Right lobe of liver (tissue), 6 donors: Measurements from ENCODE around the gene C19orf47. TPM values are rescaled to one million over a fixed set of nuclear protein-coding genes. Genes with fewer than 3 reads are reported as not detected.

ENCODE experiments used
- ATAC-seq, 4 donors: fragments of 200-7000 bp; cut with Tn5 transposase; one replicate each; pipeline ENCODE4 v1.9.1; 2020; ENCODE audit warnings: mild to moderate bottlenecking in 4 of 4, moderate library complexity in 4 of 4
- DNase-seq, 3 donors: peaks; one replicate each; pipeline ENCODE4 v3.0.0-alpha.2; 2020
- H3K27ac ChIP-seq, 3 donors: fragments of 200-600 bp; one replicate each; pipeline ENCODE4 v1.8.0; 2022
- H3K27me3 ChIP-seq, 2 donors: fragments of 200-600 bp; one replicate each; pipeline ENCODE4 v1.8.0; 2022
- H3K36me3 ChIP-seq, 4 donors: fragments of 200-600 bp; sonication (generic) in 1 of 4; one replicate each; pipeline versions ENCODE4 v1.5.1 to v1.8.0; 2017 to 2022; ENCODE audit warnings: control low read depth in 1 of 4
- H3K4me1 ChIP-seq, 4 donors: fragments of 200-600 bp; sonication (generic) in 1 of 4; one replicate each; pipeline versions ENCODE4 v1.5.1 to v1.8.0; 2017 to 2022; ENCODE audit warnings: control low read depth in 1 of 4
- H3K4me3 ChIP-seq, 3 donors: fragments of 200-600 bp; one replicate each; pipeline ENCODE4 v1.8.0; 2022
- H3K9me3 ChIP-seq, 4 donors: fragments of 200-600 bp; sonication (generic) in 1 of 4; one replicate each; pipeline versions ENCODE4 v1.5.1 to v1.8.0; 2017 to 2022; ENCODE audit warnings: control low read depth in 1 of 4
- POLR2A ChIP-seq: fragments of 450-650 bp; IDR thresholded peaks from one replicate; pipeline ENCODE4 v1.6.1; 2017; ENCODE audit warnings: antibody characterized with exemption, mild to moderate bottlenecking
- WGBS: methylation state at CpG from one replicate; pipeline ENCODE4 v1.1.6; 2018; ENCODE audit warnings: low coverage, low lambda C conversion rate; ENCODE audit not compliant: insufficient coverage; ENCODE audit errors: missing lambda C conversion rate; 5-methylcytosine and 5-hydroxymethylcytosine counted together
- intact Hi-C, 2 donors: fragments of 100-400 bp; cut with DNase I; formaldehyde crosslinking; loops; one replicate each; pipeline versions ENCODE4 v1.11.2 to v1.14.1; 2022
- microRNA counts: library from miRNA; unstranded; fragments of <30 nt; microRNA quantifications from one replicate; lab custom pipeline; 2016
- microRNA-seq, 2 donors: library from miRNA; unstranded; fragments of <30 nt; microRNA quantifications; one replicate each; pipeline ENCODE4, GENCODE V29; 2019 to 2020
- small RNA-seq, 2 experiments: library from RNA; depleted of rRNA; stranded (forward); fragments of <200 nt; gene quantifications; one replicate each; pipeline ENCODE3, GENCODE V24; 2016
- total RNA-seq, 6 experiments: library from RNA; depleted of rRNA in 2 of 6; stranded (reverse); fragments of >200 nt in 2 of 6; fragmentation: NEBNext Ultra II Directional in 3 of 6; extraction: Animal tissue kit (Norgen Biotek cat#: 25700) in 3 of 6; gene quantifications; one replicate each; pipeline versions ENCODE4 v1.1.0 to v1.2.4, GENCODE V29; 2016 to 2023
- TF ChIP-seq, protein P1 (sequence below), 4 donors: fragments of 200-600 bp in 3 of 4; fragments of 450-650 bp in 1 of 4; IDR thresholded peaks; one replicate each; pipeline versions ENCODE4 v1.5.1 to v1.8.0; 2016 to 2022; ENCODE audit warnings: antibody characterized with exemption in 4 of 4, mild to moderate bottlenecking in 2 of 4
- donor health status: DM: no; HTN: yes; CAD: no.
- donor health status: DM: no; HTN: no; CAD: no.
- donor health status: DM: no; HTN: no; CAD: no.
- donor health status: DM: no; HTN: yes; CAD: no.
- donor health status: DM: no; HTN: yes; CAD: no.

C19orf47 gene
- total RNA-seq, 6 experiments from 2014 or later: 4.8 to 8.1 (median 5.5) TPM

DNA sequence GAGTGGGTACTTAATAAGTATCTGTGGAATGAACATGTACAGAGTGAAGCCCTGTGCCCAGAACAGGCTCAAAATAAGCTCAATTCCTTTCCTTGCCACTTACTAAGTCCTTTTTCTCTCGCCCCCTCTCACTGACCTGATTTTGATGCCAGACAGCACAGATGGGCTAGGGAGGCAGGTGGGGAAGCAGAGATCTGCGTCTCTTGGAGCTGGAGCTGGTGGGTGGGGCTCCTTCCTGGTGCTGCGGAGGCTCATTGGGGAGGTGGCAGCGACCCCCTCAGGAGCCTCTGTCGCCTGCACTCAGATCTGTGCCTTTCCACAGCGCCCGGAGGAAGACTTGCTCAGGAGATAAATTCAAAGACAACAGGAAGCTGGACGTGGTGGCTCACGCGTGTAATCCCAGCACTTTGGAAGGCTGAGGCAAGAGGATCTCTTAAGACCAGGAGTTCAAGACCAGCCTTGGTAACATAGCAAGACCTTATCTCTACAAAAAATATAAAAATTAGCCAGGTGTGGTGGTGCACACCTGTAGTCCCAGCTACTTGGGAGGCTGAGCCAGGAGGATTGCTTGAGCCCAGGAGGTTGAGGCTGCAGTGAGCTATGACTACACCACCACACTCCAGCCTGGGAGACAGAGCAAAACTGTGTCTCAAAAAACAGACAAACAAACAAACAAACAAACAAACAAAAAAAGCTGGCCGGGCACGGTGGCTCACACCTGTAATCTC is 77.7 kb downstream of the C19orf47 start:
- peaks cover 0 to 18% (median 5%) of the 10 kb centered on the region in 4 donors for H3K4me1 ChIP-seq
- no peaks in the 10 kb centered on the region for H3K27me3 ChIP-seq
- no peak overlapping the region for H3K27ac ChIP-seq
- H3K36me3 ChIP-seq: peaks cover 0 to 2% (median 0%) of the 10 kb centered on the region in 4 donors
- no peaks in the 10 kb centered on the region for H3K9me3 ChIP-seq
- no peak for ATAC-seq
- whole genome bisulfite sequencing: 93% methylated on average over 5 of the region's 12 CpGs
- intact Hi-C loops: loop anchor here in 1 of 2 donors (10.0 kb wide), 1 partner anchor 46 kb away; the partner anchor contains the start of gene CCNP
- H3K4me3 ChIP-seq: no peak overlapping the region
- TF ChIP-seq POLR2A: no peak
- TF ChIP-seq, protein P1, sequence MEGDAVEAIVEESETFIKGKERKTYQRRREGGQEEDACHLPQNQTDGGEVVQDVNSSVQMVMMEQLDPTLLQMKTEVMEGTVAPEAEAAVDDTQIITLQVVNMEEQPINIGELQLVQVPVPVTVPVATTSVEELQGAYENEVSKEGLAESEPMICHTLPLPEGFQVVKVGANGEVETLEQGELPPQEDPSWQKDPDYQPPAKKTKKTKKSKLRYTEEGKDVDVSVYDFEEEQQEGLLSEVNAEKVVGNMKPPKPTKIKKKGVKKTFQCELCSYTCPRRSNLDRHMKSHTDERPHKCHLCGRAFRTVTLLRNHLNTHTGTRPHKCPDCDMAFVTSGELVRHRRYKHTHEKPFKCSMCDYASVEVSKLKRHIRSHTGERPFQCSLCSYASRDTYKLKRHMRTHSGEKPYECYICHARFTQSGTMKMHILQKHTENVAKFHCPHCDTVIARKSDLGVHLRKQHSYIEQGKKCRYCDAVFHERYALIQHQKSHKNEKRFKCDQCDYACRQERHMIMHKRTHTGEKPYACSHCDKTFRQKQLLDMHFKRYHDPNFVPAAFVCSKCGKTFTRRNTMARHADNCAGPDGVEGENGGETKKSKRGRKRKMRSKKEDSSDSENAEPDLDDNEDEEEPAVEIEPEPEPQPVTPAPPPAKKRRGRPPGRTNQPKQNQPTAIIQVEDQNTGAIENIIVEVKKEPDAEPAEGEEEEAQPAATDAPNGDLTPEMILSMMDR (IDR thresholded peaks at IDR 0.05): no peak
- no peak for DNase-seq

MicroRNAs within 50 kb of the gene (microRNA counts, 767-probe panel; counts per million panel counts)
- microRNA hsa-miR-641 (lab: Ali Mortazavi, UCI): 237 counts per million

Small RNAs within 50 kb of the gene (microRNA-seq; reads per million reads assigned to microRNA genes)
- gene MIR641 (53.5 to 66.2 reads per million in 2 donors), gene MIR6796 (0 to 0.58 reads per million in 2 donors)

Small RNAs within 50 kb of the gene (small RNA-seq; reads per million reads assigned to genes)
- gene MIR641 (1.5 to 1.8 reads per million in 2 experiments), gene MIR6796 (0 reads per million in 2 experiments), gene RF00019 (0 reads per million in 2 experiments), gene RNU6-945P (0 reads per million in 2 experiments)

Other genes starting within 250 kb of the C19orf47 start
- gene MAP3K10, start 157.0 kb downstream of the C19orf47 start, total RNA-seq: 1 to 10 TPM; 4.2 to 7.0 (median 6.5) TPM
- not detected for gene TTC9B, start 130.0 kb downstream of the C19orf47 start, total RNA-seq
- gene CCNP, start 121.7 kb downstream of the C19orf47 start, total RNA-seq: 1 to 10 TPM; 1.5 to 8.7 (median 3.9) TPM
- 100 to 1,000 TPM in 3 of 6 experiments, 10 to 100 TPM in 3; 83.2 to 132 (median 107) TPM for gene AKT2, start 63.1 kb downstream of the C19orf47 start, total RNA-seq
- gene PLD3, start 298 bp upstream of the C19orf47 start, total RNA-seq: 100 to 1,000 TPM in 4 of 6 experiments, 10 to 100 TPM in 2; 84.7 to 197 (median 113) TPM
- gene HIPK4, start 41.8 kb upstream of the C19orf47 start, total RNA-seq: under 1 TPM in 1 of 6 experiments, not detected in 5; 0.15 TPM
- under 1 TPM; 0.37 to 0.99 (median 0.60) TPM for gene PRX, start 65.0 kb upstream of the C19orf47 start, total RNA-seq
- 10 to 100 TPM in 1 of 6 experiments, 1 to 10 TPM in 5; 3.7 to 11.7 (median 6.2) TPM for gene SERTAD1, start 77.6 kb upstream of the C19orf47 start, total RNA-seq
- gene SERTAD3, start 95.9 kb upstream of the C19orf47 start, total RNA-seq: 10 to 100 TPM in 1 of 6 experiments, 1 to 10 TPM in 5; 5.2 to 10.1 (median 7.4) TPM
- 100 to 1,000 TPM; 127 to 326 (median 146) TPM for gene BLVRB, start 117.3 kb upstream of the C19orf47 start, total RNA-seq
- gene SPTBN4, start 118.6 kb upstream of the C19orf47 start, total RNA-seq: 1 to 10 TPM in 1 of 6 experiments, under 1 TPM in 5; 0.44 to 1.6 (median 0.65) TPM
- gene SHKBP1, start 228.5 kb upstream of the C19orf47 start, total RNA-seq: 10 to 100 TPM; 16.1 to 29.0 (median 22.4) TPM